Subcutaneous adipose tissue (tissue), 4 donors: Measurements from ENCODE around the gene GJE1. TPM values are rescaled to one million over a fixed set of nuclear protein-coding genes. Genes with fewer than 3 reads are reported as not detected.

Experiments
- CTCF ChIP-seq: fragments of 450-650 bp; IDR thresholded peaks from one replicate; pipeline ENCODE4 v1.5.1; 2016; ENCODE audit warnings: low read depth, mild to moderate bottlenecking, control low read depth, antibody characterized with exemption, moderate library complexity
- total RNA-seq, 4 donors: library from RNA; depleted of rRNA; stranded (reverse); fragments of >200 nt; gene quantifications; one replicate each; pipeline ENCODE4 v1.1.0, GENCODE V29; 2016

Gene GJE1
- total RNA-seq, 4 donors from 2014 or later: not detected

- no peak for TF ChIP-seq CTCF
Measured at GRCh38 chr6:142121342-142121741, 11.4 kb upstream of the GJE1 start.

GRCh38 chr6:142130814-142131213 lies 1.9 kb upstream of the GJE1 start:
- no peak for TF ChIP-seq CTCF

- no peak for TF ChIP-seq CTCF
Measured at GRCh38 chr6:142138876-142139275, 6.2 kb downstream of the GJE1 start.

- TF ChIP-seq CTCF: no peak
Measured at GRCh38 chr6:142146828-142147662, 14.3 kb downstream of the GJE1 start, which contains the start of the genes NMBR and VTA1. NMBR (minus strand) TSS chr6:142147122; CDS start chr6:142088658, 58,464 bp downstream. VTA1 (plus strand) TSS chr6:142147263; CDS start chr6:142147288, 25 bp downstream.

- TF ChIP-seq CTCF: no peak
Measured at GRCh38 chr6:142152746-142153145, 20.0 kb downstream of the GJE1 start.

- no peak for TF ChIP-seq CTCF
Measured at GRCh38 chr6:142153196-142153595, 20.5 kb downstream of the GJE1 start.

- TF ChIP-seq CTCF: no peak
Measured at GRCh38 chr6:142154336-142154735, 21.6 kb downstream of the GJE1 start.
